ENCODE data around the gene RBM26. TPM values are rescaled to one million over a fixed set of nuclear protein-coding genes. Genes with fewer than 3 reads are reported as not detected.
A peak's percentile ranks its signal among the peaks of the same experiment; 100 is the strongest.

The RBM26 gene
- total and polyA plus RNA-seq, 2 donors (not counting 1 experiment from before 2014, with no cell fraction given), result 19.9 to 20.3 TPM

DNA sequence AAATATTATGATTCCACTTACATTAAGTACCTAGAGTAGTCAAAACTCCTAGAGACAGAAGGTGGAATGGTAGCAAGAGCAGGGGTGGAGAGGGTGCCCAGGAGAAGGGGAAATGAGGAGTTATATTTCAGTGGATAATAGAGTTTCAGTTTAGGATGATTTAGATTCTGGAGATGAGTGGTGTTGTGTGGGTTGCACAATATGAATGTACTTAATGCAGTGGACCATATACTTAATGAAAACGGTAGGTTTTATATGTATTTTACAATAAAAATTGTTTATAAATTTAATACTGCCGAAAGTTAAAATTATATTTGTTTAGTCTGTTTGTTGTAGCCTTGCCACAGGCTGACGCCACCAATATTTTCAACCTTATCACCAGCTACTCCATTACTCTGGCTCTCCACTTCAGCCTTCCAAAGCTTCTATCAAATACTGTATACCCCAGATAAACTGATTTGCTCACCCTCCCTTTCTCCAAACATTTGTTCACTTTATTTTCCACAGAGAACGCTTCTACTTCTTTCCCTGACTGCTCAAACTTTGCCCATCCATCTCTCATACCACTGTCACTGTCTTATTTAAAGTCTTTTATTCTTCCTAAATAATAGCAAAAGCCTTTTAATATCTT is 1.4 kb upstream of the RBM26 start:
- peak overlapping the region in 1 of 4 experiments; percentile 84 for H3K4me3 ChIP-seq (replicated peaks in 1 of 4; ENCODE audit: control extremely low read depth in 1 of 4, insufficient read depth in 1 of 4, low read depth in 3 of 4, low read length in 4 of 4)

DNA sequence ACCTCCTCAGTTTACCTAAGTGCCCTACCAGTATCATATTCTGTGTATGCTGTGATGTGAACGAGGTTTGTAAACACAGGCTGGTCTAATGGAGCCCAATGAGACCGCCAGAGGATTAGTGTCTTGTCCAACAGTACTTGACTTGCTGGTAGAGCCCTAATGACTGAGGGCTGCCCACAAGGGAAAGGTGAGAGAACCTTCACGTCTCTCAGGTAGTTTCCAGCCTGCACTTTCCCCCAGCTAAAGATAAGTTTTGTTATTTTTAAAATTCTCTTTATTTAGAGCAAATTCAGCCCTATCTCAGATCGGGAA is 498 bp upstream of the RBM26 start:
- Histone ChIP-seq H3K4me1 (ENCODE audit: control insufficient read depth, extremely low read depth, insufficient read depth, low read length) (no peaks in the 10 kb centered on the region), H2AFZ (ENCODE audit: low read length) (peak overlapping the region; percentile 99), H3K4me2 (ENCODE audit: extremely low read depth, insufficient read depth, low read length) (peak overlapping the region; percentile 97), H3K79me2 (ENCODE audit: control insufficient read depth, insufficient read depth, low read length) (peaks cover 43% of the 10 kb centered on the region), H3K9ac (ENCODE audit: insufficient read depth, low read length) (peak overlapping the region; percentile 97), H3K4me3 (replicated peaks in 1 of 4; ENCODE audit: control extremely low read depth in 1 of 4, insufficient read depth in 1 of 4, low read depth in 3 of 4, low read length in 4 of 4) (peak overlapping the region; percentile 58 to 94 (median 78)), H3K36me3 (ENCODE audit: control insufficient read depth, insufficient read depth, low read length) (no peaks in the 10 kb centered on the region), H3K27ac (ENCODE audit: insufficient read depth, low read length) (peak overlapping the region; percentile 95), H3K9me3 (ENCODE audit: control insufficient read depth, insufficient read depth, low read depth, low read length) (no peaks in the 10 kb centered on the region), H3K27me3 (ENCODE audit: control insufficient read depth, insufficient read depth, low read length) (no peaks in the 10 kb centered on the region), H4K20me1 (ENCODE audit: control insufficient read depth, extremely low read depth, insufficient read depth, low read length) (no peaks in the 10 kb centered on the region)
- no peak for TF ChIP-seq EZH2 (IDR thresholded peaks at IDR 0.05; ENCODE audit: low read length, missing control alignments)
- TF ChIP-seq, protein P1, sequence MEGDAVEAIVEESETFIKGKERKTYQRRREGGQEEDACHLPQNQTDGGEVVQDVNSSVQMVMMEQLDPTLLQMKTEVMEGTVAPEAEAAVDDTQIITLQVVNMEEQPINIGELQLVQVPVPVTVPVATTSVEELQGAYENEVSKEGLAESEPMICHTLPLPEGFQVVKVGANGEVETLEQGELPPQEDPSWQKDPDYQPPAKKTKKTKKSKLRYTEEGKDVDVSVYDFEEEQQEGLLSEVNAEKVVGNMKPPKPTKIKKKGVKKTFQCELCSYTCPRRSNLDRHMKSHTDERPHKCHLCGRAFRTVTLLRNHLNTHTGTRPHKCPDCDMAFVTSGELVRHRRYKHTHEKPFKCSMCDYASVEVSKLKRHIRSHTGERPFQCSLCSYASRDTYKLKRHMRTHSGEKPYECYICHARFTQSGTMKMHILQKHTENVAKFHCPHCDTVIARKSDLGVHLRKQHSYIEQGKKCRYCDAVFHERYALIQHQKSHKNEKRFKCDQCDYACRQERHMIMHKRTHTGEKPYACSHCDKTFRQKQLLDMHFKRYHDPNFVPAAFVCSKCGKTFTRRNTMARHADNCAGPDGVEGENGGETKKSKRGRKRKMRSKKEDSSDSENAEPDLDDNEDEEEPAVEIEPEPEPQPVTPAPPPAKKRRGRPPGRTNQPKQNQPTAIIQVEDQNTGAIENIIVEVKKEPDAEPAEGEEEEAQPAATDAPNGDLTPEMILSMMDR (conservative IDR thresholded peaks at IDR 0.05 in 1 of 2, IDR thresholded peaks at IDR 0.05 in 1 of 2; ENCODE audit: low read depth in 1 of 2, low read length in 2 of 2), result no peak
- no peak for DNase-seq (ENCODE audit: low read depth in 2 of 2)

More for the DNA sequence above, 1.4 kb upstream of the RBM26 start:
- no peaks in the 10 kb centered on the region for H3K9me3 ChIP-seq (ENCODE audit: control insufficient read depth, insufficient read depth, low read depth, low read length)
- no peaks in the 10 kb centered on the region for H3K36me3 ChIP-seq (ENCODE audit: control insufficient read depth, insufficient read depth, low read length)
- no peak overlapping the region for H3K27ac ChIP-seq (ENCODE audit: insufficient read depth, low read length)
- no peaks in the 10 kb centered on the region for H3K27me3 ChIP-seq (ENCODE audit: control insufficient read depth, insufficient read depth, low read length)
- H3K9ac ChIP-seq (ENCODE audit: insufficient read depth, low read length), result no peak overlapping the region
- no peaks in the 10 kb centered on the region for H4K20me1 ChIP-seq (ENCODE audit: control insufficient read depth, extremely low read depth, insufficient read depth, low read length)
- peaks cover 36% of the 10 kb centered on the region for H3K79me2 ChIP-seq (ENCODE audit: control insufficient read depth, insufficient read depth, low read length)
- no peak for TF ChIP-seq EZH2 (IDR thresholded peaks at IDR 0.05; ENCODE audit: low read length, missing control alignments)
- TF ChIP-seq, protein P1 (conservative IDR thresholded peaks at IDR 0.05 in 1 of 2, IDR thresholded peaks at IDR 0.05 in 1 of 2; ENCODE audit: low read depth in 1 of 2, low read length in 2 of 2), result no peak
- no peaks in the 10 kb centered on the region for H3K4me1 ChIP-seq (ENCODE audit: control insufficient read depth, extremely low read depth, insufficient read depth, low read length)
- no peak for DNase-seq (ENCODE audit: low read depth in 2 of 2)
- H2AFZ ChIP-seq (ENCODE audit: low read length), result no peak overlapping the region
- H3K4me2 ChIP-seq (ENCODE audit: extremely low read depth, insufficient read depth, low read length), result no peak overlapping the region

DNA sequence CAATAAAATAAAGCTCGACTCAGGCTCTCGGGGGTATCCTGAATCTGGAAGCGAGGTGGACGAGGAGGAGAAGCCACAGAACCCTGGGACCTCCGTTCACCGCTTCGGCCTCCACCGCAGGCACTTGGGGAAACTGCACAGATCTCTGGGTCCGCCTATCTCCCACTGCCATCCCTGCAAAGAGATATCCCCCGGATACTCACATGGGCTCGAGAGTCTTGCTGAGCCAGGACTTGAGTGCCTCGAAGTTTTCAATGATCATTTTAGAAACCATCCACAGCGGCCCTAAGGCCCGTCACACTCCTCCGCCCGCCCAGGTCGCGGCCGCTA is 589 bp downstream of the RBM26 start:
- Histone ChIP-seq H3K4me2 (ENCODE audit: extremely low read depth, insufficient read depth, low read length) (peak overlapping the region; percentile 96), H4K20me1 (ENCODE audit: control insufficient read depth, extremely low read depth, insufficient read depth, low read length) (no peaks in the 10 kb centered on the region), H3K79me2 (ENCODE audit: control insufficient read depth, insufficient read depth, low read length) (peaks cover 53% of the 10 kb centered on the region), H3K9ac (ENCODE audit: insufficient read depth, low read length) (peak overlapping the region; percentile 97), H3K4me3 (replicated peaks in 1 of 4; ENCODE audit: control extremely low read depth in 1 of 4, insufficient read depth in 1 of 4, low read depth in 3 of 4, low read length in 4 of 4) (peak overlapping the region; percentile 58 to 97 (median 83)), H3K9me3 (ENCODE audit: control insufficient read depth, insufficient read depth, low read depth, low read length) (no peaks in the 10 kb centered on the region), H3K27ac (ENCODE audit: insufficient read depth, low read length) (peak overlapping the region; percentile 95), H3K4me1 (ENCODE audit: control insufficient read depth, extremely low read depth, insufficient read depth, low read length) (no peaks in the 10 kb centered on the region), H2AFZ (ENCODE audit: low read length) (peak overlapping the region; percentile 87), H3K36me3 (ENCODE audit: control insufficient read depth, insufficient read depth, low read length) (no peaks in the 10 kb centered on the region), H3K27me3 (ENCODE audit: control insufficient read depth, insufficient read depth, low read length) (no peaks in the 10 kb centered on the region)
- TF ChIP-seq EZH2 (IDR thresholded peaks at IDR 0.05; ENCODE audit: low read length, missing control alignments), result no peak
- TF ChIP-seq, protein P1 (conservative IDR thresholded peaks at IDR 0.05 in 1 of 2, IDR thresholded peaks at IDR 0.05 in 1 of 2; ENCODE audit: low read depth in 1 of 2, low read length in 2 of 2), result no peak
- no peak for DNase-seq (ENCODE audit: low read depth in 2 of 2)

Data from fibroblast of lung (primary cell).